ENCODE measurements around the gene NPAS2.

DNA sequence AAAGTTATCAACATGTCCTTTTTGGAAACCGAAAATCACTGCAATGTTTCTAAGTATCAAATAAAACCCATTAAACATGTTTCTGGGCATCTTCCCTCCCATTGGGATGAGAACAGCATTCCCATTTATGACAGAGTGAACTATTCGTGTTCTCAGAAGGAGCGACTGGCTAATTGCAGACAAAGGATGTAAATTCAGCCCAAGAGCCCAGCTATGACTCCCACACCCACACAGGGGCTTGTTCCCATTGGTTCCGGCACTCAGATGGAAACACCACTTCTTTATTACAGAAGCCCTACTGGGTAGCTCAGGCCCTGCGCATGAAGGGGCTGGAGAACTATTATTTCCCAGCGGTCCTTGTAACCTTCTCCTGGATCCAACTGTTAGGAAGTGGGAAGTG, 16.6 kb upstream of the NPAS2 start:
- TF ChIP-seq, protein P1, sequence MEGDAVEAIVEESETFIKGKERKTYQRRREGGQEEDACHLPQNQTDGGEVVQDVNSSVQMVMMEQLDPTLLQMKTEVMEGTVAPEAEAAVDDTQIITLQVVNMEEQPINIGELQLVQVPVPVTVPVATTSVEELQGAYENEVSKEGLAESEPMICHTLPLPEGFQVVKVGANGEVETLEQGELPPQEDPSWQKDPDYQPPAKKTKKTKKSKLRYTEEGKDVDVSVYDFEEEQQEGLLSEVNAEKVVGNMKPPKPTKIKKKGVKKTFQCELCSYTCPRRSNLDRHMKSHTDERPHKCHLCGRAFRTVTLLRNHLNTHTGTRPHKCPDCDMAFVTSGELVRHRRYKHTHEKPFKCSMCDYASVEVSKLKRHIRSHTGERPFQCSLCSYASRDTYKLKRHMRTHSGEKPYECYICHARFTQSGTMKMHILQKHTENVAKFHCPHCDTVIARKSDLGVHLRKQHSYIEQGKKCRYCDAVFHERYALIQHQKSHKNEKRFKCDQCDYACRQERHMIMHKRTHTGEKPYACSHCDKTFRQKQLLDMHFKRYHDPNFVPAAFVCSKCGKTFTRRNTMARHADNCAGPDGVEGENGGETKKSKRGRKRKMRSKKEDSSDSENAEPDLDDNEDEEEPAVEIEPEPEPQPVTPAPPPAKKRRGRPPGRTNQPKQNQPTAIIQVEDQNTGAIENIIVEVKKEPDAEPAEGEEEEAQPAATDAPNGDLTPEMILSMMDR (conservative IDR thresholded peaks at IDR 0.05): no peak
- no peak for TF ChIP-seq ZFX (IDR thresholded peaks at IDR 0.05)

Measured in C4-2B (cell line).